Endothelial cell of hepatic sinusoid (primary cell): ENCODE data around the gene KIFC1.
"Not testable (repeated sequence)": the region's sequence is repeated elsewhere in the genome, so short reads cannot be mapped to it uniquely, and the experiment has no call there.

ENCODE experiments used
- in situ Hi-C: cut with HindIII; loops from 2 replicates; pipeline ENCODE4 v1.10.0; 2017; ENCODE audit warnings: low sequenced_read_pairs

The KIFC1 gene

GRCh38 chr6:33391278-33391921, at the start of gene KIFC1:
KIFC1 (plus strand) TSS chr6:33391823; CDS start chr6:33391986, 163 bp downstream.
- in situ Hi-C loops, result no loop called here

GRCh38 chr6:33343606-33343952, 48.0 kb upstream of the KIFC1 start:
- in situ Hi-C loops, result not testable (repeated sequence)

DNA sequence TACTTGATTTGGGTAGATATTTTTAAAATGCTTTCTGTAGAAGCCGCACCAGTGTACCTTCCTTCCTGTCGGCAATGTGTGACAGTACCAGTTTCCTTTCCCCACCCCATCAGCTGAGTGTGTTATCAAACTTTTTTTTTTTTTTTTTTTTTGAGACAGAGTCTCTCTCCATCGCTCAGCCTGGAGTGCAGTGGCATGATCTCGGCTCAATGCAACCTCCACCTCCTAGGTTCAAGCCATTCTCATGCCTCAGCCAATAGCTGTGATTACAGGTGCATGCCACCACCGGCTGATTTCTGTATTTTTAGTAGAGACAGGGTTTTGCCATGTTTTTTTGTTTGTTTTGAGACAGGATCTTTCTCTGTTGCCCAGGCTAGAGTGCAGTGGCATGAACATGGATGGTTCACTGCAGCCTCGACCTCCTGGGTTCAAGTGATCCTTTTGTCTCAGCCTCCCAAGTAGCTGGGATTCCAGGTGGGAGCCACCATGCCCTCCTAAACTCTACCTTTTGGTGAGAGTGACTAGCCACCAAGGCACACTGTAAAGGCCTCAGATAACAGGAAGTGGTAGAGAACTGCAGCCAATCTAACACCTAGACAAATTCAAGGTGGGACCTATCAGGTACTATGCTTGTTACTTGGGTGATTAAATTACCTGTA, 47.5 kb upstream of the KIFC1 start:
- in situ Hi-C loops, result no loop called here

DNA sequence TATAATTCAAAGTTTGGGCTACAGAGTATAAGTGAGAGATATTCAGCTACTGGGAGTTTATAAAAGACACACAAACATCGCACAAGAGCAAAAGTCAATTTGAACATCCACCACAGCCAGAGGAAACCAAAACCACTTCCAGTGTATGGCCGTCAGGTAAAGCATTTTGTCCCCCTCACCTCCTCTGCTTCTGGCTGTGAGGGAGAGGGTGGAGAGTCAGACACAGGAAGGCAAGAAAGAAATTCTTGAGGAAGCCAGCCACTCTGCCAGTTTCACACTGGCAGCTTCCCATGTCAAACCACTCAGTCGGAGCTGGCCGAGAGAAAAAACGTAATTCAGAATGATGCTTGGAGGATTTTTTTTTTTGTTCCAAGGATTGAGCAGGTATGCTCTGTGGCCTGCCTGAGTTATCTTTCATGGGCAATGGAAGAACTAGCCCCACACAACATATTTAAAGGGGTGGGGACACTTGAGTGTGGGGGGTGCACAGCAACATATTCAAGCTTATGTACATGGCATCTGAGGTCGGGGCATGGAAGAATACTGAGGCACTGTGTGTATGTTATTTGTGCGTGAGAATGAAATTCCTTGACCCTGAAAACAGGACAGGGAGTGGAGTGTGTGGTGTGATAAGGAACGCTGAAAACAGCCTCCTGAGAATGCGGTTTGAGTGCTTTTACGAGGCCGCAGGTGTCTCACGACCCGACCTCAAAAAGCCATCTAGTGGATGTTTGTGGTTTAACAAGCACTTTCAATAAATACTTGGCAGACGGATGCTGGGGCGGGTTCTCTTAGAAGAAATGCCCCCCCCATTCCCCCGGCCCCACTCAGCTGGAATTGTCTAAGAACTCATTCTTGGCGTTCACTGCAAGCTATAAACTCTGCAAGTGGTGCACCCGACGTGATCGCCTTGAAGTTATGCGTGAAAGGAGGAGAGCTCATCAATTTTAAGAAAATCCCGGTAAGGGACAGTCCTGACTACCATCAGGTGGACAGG, 46.6 kb upstream of the KIFC1 start:
- in situ Hi-C loops, result no loop called here

DNA sequence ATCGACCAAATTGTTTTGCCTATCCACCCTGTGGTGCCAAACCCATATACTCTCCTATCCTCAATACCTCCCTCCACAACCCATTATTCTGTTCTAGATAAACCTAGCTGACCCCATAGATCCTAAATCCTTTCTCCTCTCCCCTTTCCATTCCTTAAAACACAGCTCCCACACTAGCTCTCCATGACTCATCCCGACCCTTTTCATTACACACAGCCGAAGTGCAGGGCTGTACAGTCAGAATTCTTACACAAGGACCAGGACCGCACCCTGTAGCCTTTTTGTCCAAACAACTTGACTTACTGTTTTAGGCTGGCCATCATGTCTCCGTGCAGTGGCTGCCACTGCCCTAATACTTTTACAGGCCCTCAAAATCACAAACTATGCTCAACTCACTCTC, 44.7 kb upstream of the KIFC1 start:
- in situ Hi-C loops, result not testable (repeated sequence)

- in situ Hi-C loops, result no loop called here
These were observed 43.8 kb upstream of the KIFC1 start for GRCh38 chr6:33347816-33348215.

DNA sequence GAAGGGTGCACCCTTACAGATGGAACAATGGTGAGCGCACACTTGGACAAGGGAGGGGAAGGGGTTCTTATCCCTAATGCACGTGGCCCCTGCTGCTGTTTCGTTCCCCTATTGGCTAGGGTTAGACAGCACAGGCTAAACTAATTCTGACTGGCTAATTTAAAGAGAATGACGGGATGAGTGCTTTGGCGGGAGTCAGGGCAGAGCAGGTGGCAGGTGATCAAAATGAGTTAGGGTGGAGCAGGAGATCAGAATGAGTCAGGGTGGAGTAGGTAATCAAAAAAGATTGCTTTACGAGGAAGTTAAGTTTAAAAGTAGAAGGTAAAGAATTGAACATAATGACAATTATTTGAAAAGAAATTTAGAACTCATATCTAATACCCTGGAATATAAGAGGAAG, 35.8 kb upstream of the KIFC1 start:
- in situ Hi-C loops, result not testable (repeated sequence)

DNA sequence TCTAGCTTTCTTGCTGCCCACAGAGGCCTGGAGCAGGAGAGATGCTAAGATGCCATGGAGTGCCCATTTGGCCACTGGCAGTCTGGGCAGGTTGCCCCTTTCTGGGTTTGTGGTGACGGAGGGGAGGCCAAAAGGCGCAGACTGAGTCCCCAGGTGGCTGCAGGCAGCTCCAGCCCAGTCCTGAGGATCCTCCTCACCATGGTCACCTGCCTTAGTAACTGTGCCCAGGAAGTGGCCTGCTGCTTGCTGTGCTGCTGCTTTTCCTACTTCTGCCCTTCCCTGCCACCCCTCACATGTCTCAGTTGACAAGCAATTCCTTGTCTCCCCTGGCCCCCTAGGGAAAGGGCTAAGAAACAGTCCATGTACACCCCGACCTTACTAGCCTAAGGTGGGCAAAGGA, 35.3 kb upstream of the KIFC1 start:
- in situ Hi-C loops, result no loop called here

DNA sequence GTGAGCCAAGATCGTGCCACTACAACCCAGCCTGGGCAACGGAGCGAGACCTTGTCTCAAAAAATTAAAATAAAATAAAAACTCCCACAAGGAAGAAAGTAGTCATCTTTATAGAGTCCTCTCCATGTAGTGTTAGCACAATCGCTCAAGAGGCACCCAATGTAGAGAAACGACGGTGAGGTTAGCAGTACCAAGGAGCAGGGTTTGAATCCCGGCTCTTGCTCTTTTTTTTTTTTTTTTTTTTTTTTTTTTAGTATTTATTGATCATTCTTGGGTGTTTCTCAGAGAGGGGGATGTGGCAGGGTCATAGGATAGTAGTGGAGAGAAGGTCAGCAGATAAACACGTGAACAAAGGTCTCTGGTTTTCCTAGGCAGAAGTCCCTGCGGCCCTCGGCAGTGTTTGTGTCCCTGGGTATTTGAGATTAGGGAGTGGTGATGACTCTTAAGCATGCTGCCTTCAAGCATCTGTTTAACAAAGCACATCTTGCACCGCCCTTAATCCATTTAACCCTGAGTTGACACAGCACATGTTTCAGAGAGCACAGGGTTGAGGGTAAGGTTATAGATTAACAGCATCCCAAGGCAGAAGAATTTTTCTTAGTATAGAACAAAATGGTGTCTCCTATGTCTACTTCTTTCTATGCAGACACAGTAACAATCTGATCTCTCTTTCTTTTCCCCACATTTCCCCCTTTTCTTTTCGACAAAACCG, 34.3 kb upstream of the KIFC1 start:
- in situ Hi-C loops, result not testable (repeated sequence)

DNA sequence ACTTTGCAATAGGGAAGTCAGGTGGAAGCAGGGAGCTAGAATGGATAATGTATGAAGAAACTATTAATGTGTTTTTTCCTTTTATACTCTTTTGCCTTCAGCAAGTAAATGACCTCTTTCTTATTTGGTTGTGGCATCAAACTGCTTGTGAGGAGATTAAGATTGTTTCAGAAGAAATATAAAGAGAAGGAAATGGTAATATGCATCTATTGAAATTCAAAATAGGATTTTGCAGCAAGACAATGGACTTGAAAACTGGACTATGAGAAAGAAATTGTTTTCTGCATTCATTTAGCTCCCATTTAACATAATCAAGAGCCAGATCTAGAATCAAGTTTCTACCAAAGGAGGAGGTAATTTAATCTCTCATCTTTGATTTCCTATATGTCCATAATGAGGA, 32.3 kb upstream of the KIFC1 start:
- in situ Hi-C loops, result no loop called here

- in situ Hi-C loops, result not testable (repeated sequence)
These were observed 28.1 kb upstream of the KIFC1 start for GRCh38 chr6:33363486-33363885.

DNA sequence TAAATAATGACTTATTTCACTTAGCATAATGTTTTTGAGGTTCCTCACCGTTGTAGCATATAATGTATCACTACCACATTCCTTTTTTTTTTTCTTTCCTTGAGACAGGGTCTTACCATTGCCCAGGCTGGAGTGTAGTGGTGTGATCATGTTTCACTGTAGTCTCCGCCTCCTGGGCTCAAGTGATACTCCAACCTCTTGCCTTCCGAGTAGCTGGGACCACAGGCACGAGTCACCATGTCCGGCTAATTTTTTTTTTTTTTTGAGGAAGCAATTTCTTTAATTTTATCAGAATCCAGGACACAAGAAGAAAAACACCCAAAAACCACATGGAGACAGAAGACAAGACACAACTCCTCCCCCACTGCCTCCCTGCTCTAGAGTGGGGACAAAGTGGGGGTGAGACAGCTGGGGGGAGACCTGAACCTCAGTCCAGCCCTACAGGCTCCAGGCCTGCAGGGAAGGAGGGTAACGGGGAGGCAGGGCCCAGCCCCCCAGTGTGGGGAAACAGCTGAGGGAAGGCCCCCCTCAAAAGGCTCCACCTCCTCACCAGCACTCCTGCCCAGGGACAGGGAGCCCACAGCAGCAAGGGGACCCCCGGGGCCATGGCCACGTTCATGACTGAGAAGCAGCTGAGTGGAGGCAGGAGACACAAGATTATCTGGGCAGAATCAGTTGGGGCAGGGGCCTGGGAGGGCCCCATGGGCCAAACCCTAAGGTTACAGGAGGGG, 27.0 kb upstream of the KIFC1 start:
- in situ Hi-C loops, result not testable (repeated sequence)

DNA sequence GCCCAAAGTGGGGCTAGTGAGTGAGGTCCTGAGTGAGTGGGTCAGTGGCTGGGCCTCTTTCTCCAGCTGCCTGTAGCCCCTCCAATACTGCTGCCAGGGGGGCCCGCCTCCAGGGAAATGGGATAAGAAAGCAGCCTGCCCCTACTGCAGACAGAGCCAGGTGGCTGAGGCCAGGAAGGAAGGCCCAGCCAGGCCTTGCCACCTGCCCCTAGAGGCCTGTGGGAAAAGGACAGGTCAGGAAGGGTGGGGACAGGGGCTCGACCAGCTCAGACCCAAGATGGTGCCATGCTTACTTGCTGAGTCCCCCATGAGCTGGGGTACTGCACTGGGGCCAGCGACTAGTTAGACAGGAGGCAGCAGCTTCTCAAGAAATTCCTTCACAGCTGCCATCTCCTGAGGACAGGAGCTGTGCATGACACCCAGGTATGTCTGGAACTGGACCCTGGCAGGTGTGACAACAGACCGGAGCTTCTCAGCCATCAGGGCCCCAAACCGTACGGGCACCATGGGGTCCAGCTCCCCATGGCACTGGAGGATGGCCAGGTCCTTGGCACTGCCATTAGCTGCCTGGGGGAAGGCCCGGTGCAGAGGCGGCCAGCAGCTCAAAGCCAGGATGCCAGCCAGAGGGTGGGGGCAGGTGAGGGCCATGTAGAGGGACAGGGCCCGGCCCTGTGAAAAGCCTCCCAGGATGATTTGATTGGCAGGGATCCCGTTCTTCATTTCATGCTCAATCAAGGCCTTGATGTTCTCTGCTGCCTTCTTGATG, 26.2 kb upstream of the KIFC1 start:
- in situ Hi-C loops, result not testable (repeated sequence)

DNA sequence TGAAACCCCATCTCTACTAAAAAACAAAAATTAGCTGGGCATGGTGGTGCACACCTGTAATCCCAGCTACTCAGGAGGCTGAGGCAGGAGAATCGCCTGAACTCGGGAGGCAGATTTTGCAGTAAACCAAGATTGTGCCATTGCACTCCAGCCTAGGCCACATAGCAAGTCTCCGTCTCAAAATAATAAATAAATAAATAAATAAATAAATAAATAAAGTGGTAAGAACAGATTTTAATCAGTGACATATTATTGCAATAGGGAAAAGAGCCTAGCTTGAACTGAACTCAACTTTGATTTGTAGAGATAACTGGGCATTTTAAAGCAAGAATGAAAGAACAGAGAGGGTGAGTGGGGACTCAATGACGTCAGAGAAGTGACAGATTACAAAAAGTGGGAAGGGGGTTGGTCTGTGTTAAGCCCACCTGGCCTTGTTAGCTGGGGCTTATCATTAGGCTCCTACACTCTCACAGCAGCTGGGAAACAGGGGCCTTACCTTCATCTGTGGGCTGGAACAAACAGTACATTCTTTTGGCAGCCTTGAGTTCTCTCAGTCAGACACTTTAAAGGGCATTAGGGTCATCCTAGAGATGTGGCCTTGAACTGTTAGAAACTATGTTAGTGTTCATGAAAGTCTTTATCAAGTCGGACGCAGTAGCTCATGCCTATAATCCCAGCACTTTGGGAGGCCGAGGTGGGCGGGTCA, 24.5 kb upstream of the KIFC1 start:
- in situ Hi-C loops, result no loop called here

- in situ Hi-C loops, result not testable (repeated sequence)
These were observed 24.0 kb upstream of the KIFC1 start for GRCh38 chr6:33367715-33368025.

DNA sequence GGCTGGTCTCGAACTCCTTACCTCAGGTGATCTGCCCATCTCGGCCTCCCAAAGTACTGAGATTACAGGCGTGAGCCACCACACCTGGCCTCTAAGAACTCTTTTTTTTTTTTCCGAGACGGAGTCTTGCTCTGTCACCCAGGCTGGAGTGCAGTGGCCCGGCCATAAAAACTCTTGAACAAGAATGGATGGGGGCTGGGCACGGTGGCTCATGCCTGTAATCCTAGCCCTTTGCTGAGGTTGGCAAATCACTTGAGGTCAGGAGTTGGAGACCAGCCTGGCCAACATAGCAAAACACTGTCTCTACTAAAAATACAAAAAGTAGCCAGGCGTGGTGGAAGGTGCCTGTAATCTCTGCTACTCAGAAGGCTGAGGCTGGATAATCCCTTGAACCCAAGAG, 19.7 kb upstream of the KIFC1 start:
- in situ Hi-C loops, result not testable (repeated sequence)

GRCh38 chr6:33372526-33373123, 19.0 kb upstream of the KIFC1 start:
- in situ Hi-C loops, result no loop called here

- in situ Hi-C loops, result no loop called here
These were observed 17.4 kb upstream of the KIFC1 start for GRCh38 chr6:33373960-33374910.
